ENCODE data around the gene PPT2.

Gene PPT2

GRCh38 chr6:32178547-32179440 is 24.9 kb downstream of the PPT2 start:
- in situ Hi-C loops (cut with MboI; ENCODE audit: low sequenced_read_pairs, unreplicated experiment) = no loop called here

GRCh38 chr6:32179766-32180405 is 25.9 kb downstream of the PPT2 start:
- no peak for TF ChIP-seq CTCF (IDR thresholded peaks at IDR 0.05; ENCODE audit: borderline replicate concordance, control extremely low read depth, extremely low read depth, insufficient read depth, missing control alignments)
- DNase-seq (ENCODE audit: low spot score) = no peak
- in situ Hi-C loops (cut with MboI; ENCODE audit: low sequenced_read_pairs, unreplicated experiment) = no loop called here

More at GRCh38 chr6:32178547-32179440, 24.9 kb downstream of the PPT2 start:
- TF ChIP-seq CTCF (IDR thresholded peaks at IDR 0.05; ENCODE audit: borderline replicate concordance, control extremely low read depth, extremely low read depth, insufficient read depth, missing control alignments) = no peak
- no peak for DNase-seq (ENCODE audit: low spot score)

- TF ChIP-seq CTCF (IDR thresholded peaks at IDR 0.05; ENCODE audit: borderline replicate concordance, control extremely low read depth, extremely low read depth, insufficient read depth, missing control alignments) = no peak
- in situ Hi-C loops (cut with MboI; ENCODE audit: low sequenced_read_pairs, unreplicated experiment) = no loop called here
- DNase-seq (ENCODE audit: low spot score) = no peak
These were observed 27.3 kb downstream of the PPT2 start for GRCh38 chr6:32181148-32181702.

GRCh38 chr6:32181915-32182529 is 28.1 kb downstream of the PPT2 start:
- in situ Hi-C loops (cut with MboI; ENCODE audit: low sequenced_read_pairs, unreplicated experiment) = no loop called here
- no peak for TF ChIP-seq CTCF (IDR thresholded peaks at IDR 0.05; ENCODE audit: borderline replicate concordance, control extremely low read depth, extremely low read depth, insufficient read depth, missing control alignments)

GRCh38 chr6:32182555-32182981 is 28.6 kb downstream of the PPT2 start:
- no peak for DNase-seq (ENCODE audit: low spot score)
- no peak for TF ChIP-seq CTCF (IDR thresholded peaks at IDR 0.05; ENCODE audit: borderline replicate concordance, control extremely low read depth, extremely low read depth, insufficient read depth, missing control alignments)
- in situ Hi-C loops (cut with MboI; ENCODE audit: low sequenced_read_pairs, unreplicated experiment) = no loop called here

More at GRCh38 chr6:32181915-32182529, 28.1 kb downstream of the PPT2 start:
- DNase-seq (ENCODE audit: low spot score) = no peak

GRCh38 chr6:32183030-32183429 is 29.1 kb downstream of the PPT2 start:
- in situ Hi-C loops (cut with MboI; ENCODE audit: low sequenced_read_pairs, unreplicated experiment) = no loop called here
- no peak for DNase-seq (ENCODE audit: low spot score)
- no peak for TF ChIP-seq CTCF (IDR thresholded peaks at IDR 0.05; ENCODE audit: borderline replicate concordance, control extremely low read depth, extremely low read depth, insufficient read depth, missing control alignments)

All from GM13976 (cell line).